Activated naive CD4-positive, alpha-beta T cell treated with Interleukin-2 at 50 U/mL for 16 hours (primary cell): Measurements from ENCODE around the gene TUBB.
"Not testable (repeated sequence)": the region's sequence is repeated elsewhere in the genome, so short reads cannot be mapped to it uniquely, and the experiment has no call there.

Experiments
- DNase-seq: peaks from one replicate; pipeline ENCODE4 v3.0.0-alpha.2; 2020

Gene TUBB

GRCh38 chr6:30741789-30742315, 21.7 kb downstream of the TUBB start:
- no peak for DNase-seq

GRCh38 chr6:30742316-30743098, 22.4 kb downstream of the TUBB start, which contains the start of gene FLOT1:
TSS of gene FLOT1 (minus strand) at chr6:30742687. CDS start at chr6:30742189, 498 bp downstream.
- DNase-seq: peak; percentile 91

DNA sequence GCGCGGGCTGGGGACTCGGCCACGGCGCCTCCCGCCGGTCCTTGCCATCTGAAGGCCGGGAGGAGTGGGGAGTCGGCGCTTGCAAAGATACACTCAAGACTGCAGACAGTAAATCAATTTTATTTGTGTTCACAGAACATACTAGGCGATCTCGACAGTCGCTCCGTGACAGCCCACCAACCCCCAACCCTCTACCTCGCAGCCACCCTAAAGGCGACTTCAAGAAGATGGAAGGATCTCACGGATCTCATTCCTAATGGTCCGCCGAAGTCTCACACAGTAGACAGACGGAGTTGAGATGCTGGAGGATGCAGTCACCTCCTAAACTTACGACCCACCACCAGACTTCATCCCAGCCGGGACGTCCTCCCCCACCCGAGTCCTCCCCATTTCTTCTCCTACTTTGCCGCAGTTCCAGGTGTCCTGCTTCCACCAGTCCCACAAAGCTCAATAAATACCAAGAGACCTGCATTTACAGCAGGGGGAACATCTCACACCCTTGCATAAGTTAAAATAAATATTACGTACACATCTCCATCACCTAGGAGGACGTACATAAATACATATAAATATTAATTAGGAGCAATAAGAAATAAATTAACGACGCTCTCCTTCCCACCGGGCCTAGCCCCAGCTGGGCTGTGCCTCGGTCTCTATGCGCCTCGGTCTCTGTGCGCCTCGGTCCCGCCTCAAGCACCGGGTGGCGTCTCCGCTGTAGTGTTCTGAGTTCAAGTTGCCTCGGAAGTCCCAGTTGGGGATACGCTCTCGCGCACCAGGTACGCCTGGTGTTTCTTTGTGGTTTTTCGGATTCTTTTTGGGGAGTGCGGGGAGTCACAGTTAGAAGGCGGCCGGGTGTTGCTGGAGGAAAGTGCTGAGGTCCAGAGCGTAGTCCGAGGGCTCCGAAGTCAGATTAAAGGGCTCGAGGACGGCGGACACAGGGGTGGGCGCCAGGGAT, 23.2 kb downstream of the TUBB start:
- DNase-seq: peak; percentile 51

DNA sequence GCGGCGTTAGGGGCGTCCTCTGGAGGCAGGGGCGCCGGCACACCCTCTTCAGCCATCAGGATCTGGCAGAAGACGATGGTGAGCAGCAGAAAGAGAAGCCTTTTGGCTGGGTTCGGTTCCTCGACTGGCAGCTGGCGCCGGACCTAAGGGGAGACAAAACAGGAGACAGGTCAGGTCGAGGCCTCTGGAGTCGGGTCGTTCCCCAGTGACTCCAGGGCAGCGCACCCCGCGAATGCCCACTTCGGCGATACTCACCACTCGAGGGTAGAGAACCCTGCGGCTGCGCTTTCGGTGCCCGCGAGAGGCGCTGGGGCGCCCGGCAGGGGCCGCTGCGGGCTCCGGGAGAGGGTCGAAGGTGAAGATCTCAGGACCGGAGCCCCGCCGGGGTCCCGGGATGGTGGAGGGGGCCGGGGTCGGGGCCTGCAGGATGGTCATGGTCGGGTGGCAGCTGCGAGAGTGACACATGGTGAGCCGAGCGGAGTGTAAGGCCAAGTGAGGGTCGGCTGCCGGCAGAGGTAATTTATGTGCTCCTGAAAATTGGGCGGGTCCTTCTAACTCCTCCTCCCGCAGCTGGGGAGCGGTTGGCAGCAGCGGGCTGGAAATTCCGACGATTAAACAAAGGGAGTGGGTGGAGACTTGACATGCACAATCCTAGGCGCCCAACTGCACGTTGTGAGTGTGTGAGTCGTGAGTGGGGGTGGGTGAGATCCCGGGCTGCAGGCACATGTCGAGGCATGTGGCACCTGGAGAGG, 24.1 kb downstream of the TUBB start, which contains the start of gene IER3:
TSS of gene IER3 (minus strand) at position 494 of the 752 bp plus-strand sequence. CDS start at position 465, 29 bp downstream.
- peak; percentile 87 for DNase-seq

- no peak for DNase-seq
These were observed 27.1 kb downstream of the TUBB start for GRCh38 chr6:30747300-30747687.

- DNase-seq: no peak
These were observed 28.0 kb downstream of the TUBB start for GRCh38 chr6:30747902-30748769.

DNA sequence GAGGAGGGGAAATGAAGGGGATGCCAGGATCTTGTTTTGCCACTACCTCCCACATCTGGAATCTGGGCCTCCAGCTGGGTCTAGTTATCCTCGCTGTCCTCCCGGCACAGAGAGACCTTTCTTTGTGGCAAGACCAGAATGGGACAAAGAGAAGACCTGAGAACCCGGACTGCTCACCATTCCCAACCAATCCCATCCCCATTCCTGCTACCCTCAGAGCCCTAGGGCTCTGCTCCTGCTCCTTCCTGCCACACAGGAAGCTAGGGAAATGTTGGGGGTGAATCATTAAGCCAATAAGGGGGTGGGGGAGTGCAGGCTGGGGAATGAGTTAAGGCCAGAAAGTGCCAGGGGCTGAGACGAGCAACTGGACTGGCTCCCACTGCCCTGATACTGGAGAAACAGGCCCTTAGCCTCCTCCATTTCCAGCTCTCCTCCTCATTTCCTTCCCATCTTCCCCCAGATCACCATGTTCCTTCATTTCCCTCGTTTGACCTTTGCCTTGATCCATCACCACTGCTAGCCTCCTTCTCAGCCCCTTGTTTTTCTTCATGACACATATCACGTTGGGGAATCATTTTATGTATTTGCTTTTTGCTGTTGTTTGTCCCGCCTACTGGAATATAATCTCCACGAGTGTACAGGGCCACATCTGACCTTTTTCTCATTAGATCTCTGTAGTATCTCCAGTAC, 28.8 kb downstream of the TUBB start:
- no peak for DNase-seq

DNA sequence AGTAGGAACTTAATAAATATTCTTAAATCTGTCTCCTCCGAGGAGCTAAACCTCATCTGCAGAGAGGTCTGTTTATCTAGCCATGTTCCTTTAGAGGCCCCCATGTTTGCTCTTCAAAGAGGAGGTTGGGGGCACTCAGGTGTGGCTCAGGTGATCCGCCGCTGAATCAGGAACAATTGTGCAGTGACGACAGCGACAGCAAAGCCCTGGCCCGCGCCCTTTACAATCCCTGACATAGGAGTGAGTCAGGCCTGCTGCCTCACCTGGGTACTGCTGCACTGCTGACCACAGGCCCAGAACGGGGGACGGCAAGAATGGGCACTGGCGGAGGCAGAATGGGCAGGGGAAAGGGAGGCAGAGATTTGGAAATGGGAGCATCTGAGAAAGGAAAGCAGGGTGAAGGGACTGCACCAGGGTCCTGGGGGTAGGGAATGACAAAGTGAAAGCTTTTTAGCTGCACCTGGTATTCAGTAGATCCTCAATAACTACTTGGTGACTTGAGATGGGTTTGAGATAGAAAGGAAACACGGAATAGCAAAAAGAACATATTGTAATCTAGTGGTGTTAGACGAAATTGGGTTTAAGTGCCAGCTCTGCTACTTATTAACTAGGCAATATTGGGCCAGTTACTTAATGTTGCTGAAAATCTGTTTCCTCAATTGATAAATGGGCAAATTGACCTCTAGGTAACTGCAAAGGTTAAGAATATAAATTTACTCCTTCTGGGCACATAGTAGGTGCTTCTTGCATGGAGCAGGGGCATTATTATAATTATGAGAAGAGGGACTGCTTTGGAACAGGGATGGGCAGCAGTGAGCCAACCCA, 29.6 kb downstream of the TUBB start:
- DNase-seq: no peak

- DNase-seq: no peak
These were observed 30.2 kb downstream of the TUBB start for GRCh38 chr6:30750379-30750668.

DNA sequence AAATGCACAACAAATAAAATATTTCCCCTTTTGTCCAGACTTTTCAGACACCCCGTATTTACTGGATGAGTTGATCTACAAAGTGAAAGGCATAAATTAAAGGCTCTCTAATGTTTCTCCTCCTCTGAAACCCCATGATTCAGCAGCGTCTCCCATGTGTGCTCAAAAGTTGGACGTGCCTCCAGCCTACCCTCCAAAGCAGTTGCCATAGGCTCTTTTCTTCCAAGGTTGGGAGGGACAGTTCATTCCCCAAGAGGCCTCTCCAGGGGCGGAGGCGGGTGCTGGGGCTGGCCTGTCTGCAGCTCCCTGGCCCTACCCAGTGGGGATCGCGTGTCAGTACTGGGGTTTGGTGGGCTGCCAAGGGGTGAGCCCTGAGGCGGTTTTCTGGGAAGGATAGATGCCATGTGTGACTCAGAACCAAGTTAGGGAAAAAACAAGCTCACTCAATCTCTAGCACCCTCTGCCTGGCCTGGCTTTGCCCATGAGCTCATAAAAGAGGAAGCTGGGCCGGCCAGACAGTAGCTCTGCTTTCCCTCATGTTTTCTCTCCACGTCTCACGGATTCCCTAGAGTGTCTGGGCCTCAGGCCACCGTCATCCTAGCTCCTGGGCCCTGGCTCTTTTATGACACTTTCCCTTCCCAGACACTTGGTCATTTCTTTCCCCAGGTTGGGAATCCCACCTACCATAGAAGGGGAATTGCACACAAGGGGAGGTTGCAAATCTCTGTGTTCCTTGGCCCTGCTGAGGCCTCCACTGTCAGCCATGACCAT, 32.2 kb downstream of the TUBB start:
- no peak for DNase-seq

DNA sequence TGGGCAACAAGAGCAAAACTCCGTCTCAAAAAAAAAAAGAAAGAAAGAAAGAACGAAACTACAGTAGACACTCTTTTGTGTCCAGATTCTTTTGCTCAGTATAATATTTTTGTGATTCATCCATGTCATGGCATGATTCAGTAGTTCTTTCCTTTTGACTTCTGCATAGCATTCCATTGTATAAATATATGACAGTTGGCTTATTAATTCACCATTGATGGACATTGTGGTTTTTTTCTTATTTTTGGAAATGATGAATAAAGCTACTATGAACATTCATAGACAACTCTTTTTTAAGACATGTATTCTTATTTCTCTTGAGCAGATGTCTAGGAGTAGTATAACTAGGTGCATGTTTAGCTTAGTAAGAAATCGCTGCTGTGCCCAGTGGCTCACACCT, 34.5 kb downstream of the TUBB start:
- no peak for DNase-seq

DNA sequence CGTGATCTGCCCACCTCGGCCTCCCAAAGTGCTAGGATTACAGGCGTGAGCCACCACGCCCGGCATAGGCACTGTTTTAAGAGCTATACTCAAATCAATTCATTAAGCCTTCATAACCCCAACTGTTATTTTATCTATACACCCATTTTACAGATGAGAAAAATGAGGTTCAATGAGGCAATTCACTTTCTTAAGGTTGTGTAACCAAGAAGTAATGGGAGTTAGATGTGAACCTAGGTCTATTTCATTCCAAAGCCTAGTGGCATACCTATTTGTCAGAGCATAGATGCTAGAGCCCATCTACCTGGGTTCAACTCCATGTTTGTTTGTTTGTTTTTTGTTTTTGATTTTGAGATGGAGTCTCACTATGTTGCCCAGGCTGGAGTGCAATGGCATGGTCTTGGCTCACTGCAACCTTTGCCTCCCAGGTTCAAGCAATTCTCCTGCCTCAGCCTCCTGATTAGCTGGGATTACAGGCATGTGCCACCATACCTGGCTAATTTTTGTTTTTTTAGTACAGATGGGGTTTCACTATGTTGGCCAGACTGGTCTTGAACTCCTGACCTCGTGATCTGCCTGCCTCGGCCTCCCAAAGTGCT, 36.4 kb downstream of the TUBB start:
- not testable (repeated sequence) for DNase-seq

GRCh38 chr6:30757261-30757904, 37.2 kb downstream of the TUBB start:
- DNase-seq: no peak

DNA sequence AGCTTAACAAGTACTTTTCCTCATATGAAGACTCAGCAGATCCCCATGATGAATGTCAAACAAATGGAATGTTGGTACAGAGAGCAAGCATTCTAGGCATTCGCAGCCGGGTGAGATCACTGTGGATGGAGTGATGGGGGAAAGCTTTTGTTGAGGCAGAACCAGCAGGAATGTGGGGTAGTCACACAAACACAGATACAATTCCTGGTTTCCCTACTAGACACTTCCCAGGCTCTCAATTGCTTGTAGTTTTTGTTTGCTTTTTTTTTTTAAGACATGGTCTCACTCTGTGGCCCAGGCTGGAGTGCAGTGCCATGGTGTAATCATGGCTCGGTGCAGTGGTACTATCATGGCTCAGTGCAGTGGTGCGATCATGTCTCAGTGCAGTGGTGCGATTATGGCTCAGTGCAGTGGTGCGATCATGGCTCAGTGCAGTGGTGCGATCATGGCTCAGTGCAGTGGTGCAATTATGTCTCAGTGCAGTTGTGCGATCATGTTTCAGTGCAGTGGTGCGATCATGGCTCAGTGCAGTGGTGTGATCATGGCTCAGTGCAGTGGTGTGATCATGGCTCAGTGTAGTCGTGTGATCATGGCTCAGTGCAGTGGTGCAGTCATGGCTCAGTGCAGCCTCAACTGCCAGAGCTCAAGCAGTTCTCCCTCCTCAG, 39.6 kb downstream of the TUBB start:
- DNase-seq: no peak

DNA sequence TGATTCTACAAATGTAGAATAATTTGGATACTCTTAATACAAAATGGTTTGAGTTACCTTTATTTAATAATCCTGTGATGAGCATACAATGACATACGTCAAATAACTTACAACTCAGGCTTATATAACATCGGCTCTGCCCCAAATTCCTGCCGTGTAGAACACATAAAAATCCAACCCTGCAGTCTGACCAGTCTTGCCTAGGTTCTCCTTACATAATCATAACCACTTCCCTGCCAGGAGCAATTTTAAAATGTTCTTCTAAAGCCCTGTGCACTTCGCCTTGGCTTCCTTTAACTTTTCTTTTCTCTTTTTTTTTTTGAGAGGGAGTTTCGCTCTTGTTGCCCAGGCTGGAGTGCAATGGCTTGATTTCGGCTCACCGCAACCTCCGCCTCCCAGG, 40.4 kb downstream of the TUBB start:
- no peak for DNase-seq

DNA sequence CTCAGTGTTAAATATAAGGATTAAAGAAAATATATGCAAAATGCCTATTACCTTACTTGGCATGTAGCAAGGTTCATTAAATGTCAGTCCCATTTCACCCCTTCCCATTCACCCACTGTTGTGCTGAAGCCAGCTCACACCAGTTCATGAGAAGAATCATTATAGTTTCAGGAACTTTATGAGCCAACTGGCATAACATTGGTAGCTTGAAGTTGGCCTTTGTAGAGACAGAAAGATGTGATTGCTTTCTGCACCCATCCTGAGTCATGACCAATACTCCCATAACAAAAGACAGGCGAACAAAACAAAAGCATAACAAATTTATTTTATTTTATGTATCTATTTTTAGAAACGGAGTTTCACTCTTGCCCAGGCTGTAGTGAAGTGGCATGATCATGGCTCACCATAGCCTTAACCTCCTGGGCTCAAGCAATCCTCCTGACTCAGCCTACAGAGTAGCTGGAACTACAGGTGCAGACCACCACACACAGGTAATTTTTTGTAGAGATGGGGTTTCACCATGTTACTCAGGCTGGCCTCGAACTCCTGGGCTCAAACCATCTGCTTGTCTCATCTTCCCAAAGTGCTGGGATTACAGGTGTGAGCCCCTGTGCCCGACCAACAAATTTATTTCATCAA, 41.8 kb downstream of the TUBB start:
- DNase-seq: no peak

DNA sequence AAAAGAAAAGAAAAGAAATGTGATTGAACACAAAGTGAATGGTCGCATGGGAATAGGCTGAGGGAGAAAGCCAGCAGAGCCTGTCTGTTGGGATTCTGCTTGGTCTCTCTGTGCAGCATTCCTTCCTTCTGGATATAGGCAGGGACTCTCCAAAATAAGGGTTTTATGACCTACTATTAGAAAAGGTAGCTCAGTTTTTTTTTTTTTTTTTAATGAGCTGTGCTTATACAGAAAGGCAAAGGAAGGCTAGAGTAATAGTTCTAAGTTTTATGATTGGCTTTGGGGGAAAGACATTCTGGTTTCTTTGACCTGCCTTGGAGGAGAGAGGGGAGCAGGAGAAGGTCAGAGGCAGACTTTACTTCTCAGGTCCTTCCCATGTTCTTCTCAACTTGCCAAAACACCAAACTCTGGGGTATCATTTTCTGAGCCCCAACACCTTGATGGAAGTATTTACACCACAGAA, 43.0 kb downstream of the TUBB start:
- DNase-seq: no peak
